ENCODE measurements around the gene TNFAIP8.

TNFAIP8 gene

DNA sequence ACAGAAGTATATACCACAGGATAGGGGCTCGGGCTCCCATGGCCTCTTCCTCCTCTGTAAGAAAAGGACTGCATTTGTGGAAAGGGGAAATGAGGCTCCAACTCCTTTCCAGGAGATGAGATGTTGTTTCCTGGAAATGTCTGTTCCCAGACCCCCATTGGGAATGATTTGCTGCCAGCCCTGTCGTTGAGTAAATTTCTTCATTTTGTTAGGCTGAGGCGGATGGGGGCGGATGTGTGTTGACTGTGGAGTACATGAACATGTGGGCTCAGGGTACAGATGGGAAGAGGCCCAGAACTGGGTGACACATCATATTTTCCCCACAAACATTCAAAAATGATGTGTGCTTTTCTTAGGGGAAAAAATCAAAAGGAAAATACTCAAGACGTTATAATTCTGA is 28.8 kb upstream of the TNFAIP8 start:
- DNase-seq = no peak

DNA sequence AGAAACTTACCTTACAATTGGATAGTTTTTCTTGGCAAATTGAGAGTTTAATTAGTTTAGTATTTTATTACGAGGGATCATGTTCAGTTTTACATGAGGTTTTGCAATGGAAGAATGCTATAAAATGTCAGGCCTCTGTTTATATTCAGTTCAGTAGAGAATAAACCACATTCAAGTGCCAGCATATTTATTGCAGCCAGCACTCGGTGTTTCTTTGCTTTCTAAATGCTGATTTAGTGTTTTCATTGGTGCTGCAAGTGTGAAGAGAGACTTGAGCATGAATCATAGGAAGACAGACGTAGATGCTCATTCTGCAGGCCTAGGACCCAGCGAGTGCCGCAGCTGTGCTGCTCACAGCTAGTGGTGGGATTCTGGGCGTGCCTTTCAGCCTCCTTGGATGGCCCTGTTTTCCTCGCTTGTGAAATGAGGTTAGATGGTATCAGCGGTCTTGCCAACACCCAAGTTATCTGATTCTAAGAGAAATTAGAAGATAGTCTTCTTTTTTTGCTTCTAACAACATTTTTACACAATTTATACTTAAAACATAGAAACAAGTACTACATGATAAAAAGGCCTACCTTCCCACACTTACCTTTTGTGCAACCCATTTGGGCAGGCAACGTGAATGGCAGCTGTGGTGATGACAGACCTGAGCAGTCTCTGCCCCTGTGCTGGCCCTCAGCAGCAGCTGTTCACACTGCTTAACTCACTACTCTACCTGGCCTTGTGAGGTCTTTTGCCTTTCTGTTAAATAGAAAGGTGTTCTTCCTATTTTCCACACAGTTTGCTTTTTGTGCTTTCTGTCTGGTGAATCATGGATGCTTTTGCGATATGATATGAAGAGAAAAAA is 26.8 kb upstream of the TNFAIP8 start:
- no peak for DNase-seq

DNA sequence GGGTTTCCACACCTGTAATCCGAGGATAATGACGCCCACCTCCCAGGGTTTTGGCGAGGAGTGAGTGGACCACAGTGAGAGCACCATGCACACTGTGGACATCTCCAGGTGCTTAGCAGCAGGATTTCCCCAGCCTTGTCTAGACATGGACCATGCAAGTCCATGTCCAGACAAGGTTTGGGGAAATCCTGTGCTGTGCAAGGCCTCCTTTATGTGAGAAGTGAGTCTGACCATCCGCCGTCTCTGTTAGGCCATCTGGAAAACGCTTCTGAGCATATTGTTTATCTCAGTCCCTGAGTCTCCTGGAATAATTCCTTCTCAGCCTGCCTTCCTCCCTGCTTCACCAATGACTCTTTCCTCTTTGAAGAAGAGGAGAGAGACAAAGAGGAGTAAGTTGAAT is 26.2 kb upstream of the TNFAIP8 start:
- no peak for DNase-seq

DNA sequence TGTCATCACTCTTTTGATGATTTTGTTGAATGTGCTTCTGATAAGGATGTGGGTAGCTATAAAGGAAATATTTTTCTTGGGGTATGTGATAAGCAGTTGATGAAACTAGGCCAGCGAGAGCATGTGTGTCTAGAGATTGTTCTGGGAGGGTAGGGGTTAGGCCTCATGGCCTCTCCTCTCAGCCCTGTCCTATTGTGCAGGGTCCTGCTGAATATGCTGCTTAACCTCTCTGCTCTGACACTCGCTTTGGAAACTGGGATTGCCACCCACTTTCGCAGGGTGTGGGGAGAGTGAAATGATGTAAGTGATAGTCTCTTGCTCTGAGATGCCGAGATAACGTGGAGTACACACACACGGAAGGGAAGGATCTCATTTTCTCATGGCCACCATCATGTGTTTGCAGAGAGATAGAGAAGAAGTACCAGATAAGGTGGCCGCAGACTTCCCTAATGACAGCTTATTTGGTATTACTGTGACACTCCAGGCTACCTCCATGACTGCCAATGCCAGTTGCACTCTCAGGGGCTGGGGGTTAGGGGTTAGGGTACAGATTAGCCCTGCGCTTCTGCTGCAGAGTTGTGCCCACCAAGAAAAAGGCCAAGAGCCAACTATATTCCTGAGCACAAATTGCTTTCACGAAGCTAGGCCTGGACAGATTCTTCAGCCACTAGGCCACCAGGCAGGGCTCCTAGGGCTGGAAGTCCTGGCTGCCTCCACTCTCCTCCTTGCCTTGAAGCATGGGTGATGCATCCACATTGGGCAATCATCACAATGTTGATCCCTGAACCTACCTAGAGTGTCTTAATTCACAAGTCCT is 25.2 kb upstream of the TNFAIP8 start:
- DNase-seq = no peak

DNA sequence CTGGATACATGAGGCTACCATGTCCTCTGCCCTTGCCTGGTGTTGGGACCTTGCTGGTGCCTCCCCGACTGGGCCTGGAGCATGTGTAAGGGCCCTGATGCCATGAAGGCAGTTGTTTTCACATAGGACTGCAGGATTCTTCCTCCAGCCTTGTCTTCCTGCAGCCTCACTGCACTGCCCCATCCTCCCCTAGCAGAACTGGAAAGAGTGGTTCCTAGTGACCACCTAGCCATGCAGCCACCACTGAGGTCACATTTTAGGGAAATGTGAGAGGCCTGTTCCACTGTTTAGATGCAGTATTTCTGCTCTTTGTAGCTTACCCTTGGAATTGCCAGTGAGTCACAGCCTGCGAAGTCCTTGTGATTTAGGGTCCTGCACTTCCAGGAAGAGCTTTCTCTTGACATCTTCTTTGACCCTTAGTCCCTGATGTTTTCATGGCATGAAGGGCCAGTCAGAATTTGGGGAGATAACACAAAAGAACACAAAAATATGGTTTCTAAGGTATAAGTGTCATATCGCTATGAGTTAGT is 24.2 kb upstream of the TNFAIP8 start:
- no peak for DNase-seq

DNA sequence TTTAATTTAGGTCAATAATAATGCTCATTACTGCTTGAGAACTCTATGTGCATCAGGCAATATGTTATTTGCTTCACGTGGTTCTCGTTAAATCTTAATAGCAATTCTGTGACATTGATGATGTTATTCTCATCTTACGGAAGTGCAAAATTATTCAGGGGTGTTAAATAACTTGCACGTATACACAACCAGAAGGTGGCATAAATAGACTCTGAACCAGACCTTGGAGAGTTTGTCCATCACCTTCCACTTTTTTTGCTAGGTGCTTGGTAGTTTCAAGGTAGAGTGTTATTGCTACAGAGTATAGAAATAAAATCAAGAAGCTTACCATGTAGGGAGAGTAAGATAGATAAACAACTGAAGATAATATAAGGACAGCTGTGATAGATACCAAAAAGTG is 23.6 kb upstream of the TNFAIP8 start:
- no peak for DNase-seq

DNA sequence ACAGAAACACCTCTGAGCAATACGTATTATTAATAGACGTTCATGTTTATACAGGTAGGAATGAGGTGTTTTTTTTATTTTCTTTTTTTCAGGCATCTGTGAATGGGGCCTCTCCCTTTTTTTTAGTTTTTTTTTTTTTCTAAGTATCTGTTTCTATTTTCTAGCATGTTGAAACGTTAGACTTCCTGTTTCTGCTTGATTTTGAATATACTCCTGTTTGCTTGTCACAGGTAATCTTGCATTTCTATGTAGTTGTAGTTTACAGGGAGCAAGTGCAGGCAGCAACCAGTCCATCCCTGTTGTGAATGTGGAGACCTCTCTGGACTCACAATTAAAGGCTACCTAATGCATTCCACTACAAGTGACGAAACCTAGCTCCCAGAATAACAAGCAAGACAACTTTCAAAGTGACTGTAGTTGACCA is 22.8 kb upstream of the TNFAIP8 start:
- DNase-seq = no peak

DNA sequence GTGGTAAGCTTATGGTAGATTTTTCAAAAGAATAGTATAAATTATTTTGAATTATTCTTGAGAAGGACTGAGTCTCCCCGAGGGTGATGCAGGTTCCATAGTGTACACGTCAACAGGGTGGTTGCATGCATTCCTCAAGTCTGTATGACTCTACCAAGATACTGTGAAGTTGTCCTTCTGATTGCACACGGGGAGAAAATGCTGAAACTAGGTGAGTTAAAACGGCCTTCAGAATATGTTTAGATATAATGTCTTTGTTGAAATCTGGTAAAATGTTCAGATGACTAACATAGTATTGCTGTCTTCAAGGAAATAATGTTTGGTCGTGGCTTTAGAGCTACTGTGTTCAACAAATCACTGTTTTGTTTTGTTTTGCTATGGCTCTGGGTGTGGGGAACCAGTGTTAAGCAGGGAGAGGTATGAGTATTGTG is 22.4 kb upstream of the TNFAIP8 start:
- no peak for DNase-seq

DNA sequence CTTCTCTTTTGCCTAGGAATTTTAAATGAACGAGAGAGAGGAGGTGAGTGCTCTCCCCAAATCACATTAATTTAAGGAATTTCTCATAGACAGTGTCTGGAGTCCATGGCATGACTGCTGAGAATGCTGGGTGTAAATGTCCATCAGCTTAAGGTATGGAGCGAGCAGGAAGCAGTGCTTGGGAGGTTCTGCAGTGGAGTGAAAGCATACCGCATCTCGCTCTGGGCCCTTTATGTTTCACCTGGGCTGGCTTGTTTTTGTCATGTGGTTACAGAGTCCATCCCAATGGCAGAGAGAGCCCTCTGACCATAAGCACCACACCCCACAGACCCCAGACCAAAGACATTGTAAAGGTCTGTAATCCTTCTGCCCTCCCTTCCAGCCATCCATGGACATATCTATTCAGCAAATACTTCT is 20.6 kb upstream of the TNFAIP8 start:
- DNase-seq = no peak

DNA sequence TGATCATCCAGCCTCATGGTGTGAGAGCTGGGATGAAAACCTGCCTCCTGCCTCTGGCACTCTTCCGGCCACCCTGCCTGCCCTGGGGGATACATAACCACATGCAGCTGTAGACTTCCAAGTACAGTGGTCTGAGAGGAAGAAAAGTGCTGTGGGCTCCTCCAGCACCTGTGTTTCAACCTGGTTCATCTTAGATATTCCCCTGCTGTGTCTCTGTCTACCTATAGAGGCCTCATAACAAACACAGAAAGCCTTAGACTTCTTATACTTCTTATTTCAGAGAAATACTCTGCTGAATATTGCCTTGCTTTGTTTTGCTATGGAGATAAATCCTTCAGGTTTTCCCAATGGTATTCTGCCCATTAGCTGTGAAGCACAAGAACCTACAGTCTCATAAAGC is 19.6 kb upstream of the TNFAIP8 start:
- DNase-seq = no peak

DNA sequence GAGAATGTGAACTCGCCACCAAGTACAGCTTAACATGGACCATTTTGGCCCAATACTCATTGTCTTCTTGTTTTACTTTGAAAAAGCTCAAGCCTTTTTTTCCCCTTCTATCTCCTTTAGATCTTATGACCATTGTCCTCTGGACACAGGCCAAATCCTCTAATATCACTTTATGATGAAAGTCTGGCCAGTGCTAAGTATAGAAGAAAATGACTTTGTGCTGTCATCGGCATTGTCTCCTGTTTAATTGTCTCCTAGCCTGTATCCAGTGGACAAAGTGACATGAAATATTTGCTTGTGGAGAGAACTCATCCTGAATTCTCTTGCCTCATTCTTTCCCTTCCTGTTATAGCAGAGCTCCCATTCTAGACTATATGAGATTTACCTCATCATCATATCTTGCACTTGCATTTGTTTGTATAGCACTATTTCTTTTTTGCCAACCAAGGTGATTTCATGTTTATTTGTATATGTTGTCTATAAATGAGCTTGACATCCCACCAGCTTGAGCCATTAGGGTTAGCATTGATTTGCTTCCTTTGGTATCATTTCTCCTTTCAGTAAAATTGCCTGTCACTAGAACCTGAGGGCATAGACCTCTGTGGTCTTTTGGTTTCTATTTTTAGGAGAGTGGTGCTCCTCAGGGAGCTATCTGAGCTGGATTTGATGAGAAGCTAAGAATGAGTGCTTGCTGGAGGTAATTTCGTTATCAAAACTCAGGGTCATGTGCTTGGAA is 18.8 kb upstream of the TNFAIP8 start:
- no peak for DNase-seq

DNA sequence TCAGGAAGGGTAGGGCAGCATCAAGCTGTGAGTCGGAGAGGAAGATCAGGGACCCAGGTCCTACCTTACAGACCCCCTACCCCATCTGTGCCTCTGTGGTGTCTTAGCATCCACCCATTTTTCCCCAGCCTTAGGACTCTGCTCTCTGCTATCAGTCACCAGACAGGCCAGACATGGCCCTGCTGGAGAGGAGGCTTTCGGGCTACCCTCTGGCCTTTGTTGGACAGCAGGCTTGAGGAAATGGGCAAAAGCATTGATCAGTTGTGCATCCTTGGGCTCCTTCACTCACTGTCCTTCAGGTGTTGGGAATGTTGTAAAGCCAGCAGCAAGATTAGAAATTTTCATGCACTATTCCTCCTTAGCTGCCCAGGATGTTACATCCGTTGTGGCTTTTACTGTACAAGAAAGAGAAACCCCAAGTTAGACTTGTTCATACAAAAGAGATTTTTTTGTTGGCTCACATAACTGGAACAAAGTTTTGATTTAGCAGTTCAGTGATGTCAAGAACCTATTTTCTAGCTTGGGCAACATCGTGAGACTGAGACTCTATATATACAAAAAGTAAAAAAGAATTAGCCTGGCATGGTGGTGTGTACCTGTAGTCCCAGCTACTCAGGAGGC is 17.4 kb upstream of the TNFAIP8 start:
- no peak for DNase-seq

DNA sequence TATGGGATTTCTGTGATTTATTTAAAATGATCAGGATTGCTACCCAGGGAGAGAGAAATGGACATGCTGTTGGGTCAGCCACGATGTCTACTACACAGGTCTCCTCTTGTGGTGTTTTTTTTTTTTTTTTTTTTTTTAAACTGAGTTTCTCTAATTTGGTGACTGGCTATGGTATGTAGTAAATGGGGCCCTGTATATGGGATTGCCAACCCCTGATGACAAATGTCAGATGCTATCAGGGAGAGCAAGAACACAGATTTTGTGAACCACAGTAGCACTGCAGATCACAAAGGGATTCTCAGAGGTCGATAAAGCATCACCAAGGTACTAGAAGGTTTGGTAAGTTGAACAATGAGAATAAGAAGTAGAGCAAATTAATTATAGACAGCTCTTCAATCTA is 16.5 kb upstream of the TNFAIP8 start:
- no peak for DNase-seq

DNA sequence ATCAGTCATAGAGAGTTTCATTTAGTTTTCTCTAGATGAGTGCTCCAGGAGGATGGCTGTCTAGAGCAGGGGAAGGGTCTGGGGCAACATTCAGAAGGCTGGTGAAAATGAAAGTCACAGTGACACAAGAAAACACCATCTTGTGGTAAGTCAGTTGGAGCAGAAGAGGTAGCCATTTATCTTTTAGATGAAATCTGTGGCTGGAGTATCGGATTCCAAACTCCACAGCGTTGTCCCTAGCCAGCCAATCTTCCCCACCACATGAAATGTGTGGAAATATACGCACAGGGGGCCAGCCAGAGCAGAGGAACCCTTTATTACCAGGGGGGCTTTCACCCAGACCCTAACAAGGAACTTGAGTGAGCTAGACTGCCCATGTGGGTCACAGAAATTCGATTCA is 15.9 kb upstream of the TNFAIP8 start:
- no peak for DNase-seq

DNA sequence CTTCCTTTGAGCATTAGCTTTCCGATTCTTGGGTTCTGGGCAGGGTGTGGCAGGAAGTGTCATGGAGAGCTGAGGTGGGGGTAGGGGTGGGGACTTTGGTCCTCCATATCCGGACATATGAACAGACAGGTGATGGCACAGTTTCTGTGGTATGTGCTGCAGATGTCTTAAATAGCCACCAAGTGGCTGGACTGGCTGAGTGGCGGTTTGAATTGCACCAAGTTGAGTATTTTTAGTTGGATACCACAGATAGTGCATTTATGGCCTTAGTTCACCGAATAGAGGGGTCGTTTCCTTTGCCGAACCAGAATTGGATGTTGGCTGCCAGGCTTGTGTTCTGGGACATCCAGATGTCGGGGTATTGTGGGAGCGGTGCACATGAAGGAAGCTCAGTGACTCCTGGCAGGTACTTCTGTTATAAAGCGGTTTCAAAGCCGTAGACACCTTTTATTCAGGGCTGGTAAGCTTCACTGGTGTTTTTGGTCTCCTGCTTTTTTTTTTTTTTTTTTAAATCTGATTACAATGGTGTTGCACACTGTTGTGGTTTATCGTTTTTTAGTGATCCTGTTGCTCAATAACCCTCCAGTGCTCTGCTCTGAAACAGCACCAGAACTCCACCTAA is 15.1 kb upstream of the TNFAIP8 start:
- no peak for DNase-seq

DNA sequence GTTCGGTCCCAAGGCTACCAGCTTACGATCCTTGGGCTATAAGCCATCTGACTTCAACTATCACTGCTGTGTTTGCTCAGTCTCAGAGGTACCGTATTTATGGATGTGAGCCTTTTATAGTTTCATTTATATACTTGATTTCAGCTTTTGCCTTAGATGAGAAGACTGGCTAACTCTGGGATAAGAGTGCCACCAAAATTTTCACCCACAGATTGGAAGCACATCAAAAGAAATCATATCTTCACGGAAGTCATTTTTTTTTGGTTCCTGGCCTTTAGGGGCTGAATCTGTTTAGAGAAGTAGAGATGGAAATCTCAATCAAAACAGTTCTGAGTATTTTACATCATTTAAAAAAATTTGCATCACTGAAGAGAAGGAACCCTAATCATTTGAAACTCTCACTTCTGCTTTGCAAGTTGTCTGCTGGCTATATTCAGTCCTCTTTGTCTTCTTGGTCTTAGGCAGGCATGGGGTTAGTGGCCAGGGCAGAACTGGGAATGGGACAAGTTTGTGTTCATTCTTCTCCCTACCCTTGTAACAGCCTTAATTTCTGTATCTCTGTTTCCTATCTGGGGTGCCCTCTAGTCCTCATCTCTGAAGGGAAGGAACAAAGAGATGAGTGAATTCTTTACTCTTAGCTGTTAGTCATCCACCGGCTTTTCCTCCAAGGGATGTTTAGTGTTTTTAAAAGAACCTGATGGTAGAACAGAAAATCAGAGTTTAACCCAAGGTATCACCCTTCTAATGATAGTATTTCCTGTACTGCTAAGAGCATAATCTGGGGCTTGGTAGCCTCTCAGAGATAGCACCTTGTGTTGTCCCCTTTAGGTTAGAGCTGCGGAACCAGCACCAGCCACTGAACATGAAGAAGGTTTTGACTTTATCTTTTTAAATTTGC is 14.1 kb upstream of the TNFAIP8 start:
- DNase-seq = no peak

DNA sequence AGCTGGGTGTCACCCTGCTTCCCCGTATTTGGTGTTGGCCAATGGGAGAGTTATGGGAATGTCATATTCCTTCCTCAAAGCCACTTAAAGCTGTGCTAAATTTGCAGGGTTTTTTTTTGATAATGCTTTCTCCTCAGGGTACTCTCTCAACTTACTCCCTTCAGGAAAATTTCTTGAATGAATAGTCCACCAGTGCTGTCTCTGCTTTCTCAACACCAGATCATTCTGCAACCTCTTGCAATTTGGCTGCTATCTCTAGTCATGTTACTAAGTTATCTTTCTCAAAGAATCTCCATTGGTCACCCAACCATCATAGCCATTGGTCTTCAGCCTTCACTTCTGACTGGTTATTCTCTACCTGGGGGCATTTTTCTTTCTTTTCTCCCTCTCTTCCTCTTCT is 13.4 kb upstream of the TNFAIP8 start:
- no peak for DNase-seq

DNA sequence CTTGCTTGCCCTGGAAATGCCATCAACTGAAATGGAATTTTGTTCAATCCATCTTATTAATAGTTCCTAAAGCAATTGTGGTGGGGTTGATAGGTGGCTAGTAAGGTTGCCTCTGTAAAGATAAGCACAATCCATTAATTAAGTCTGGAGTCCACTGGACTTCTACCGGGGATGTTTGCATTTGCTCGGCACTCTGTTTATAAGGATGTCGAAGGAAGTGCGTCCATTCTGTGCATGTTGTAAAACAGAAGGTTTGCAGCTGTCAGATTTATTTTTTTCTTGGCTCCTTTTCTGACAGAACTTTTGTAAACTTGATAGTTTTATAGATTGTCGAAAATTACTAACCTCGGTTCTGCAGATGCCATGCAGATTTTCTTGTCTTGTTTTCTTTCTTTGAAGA is 12.8 kb upstream of the TNFAIP8 start:
- no peak for DNase-seq

DNA sequence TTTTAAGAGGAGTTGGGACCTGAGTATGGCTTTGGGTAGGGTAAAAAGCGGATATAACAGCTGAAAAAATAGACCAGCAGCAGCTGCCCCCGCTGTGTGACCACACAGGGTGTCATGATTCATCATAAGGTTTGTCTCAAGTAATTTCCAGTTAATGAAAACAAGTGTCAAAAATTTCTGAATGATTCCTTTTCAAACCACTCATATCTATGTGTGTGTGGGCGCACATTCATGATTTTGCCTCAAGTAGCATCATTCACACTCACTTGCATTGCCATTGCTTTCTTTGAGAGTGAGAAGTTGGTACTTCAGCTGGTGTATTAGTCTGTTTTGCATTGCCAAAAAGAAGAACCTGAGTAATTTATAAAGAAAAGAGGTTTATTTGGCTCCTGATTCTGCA is 12.1 kb upstream of the TNFAIP8 start:
- no peak for DNase-seq

DNA sequence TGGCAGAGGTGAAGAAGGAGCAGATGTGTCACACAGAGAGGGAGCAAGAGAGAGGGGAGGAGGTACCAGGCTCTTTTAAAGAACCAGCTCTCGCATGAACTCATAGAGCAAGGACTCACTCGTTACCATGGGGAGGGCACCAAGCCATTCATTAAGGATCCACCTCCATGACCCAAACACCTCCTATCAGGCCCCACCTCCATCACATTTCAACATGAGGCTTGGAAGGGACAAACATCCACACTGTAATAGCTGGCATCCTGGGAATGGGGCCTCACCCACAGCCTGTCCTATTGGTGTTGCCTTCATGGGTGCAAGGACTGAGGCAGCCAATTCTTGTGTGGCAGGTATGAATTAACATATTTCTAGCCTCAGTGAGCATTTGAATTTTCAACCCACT is 11.6 kb upstream of the TNFAIP8 start:
- DNase-seq = no peak

DNA sequence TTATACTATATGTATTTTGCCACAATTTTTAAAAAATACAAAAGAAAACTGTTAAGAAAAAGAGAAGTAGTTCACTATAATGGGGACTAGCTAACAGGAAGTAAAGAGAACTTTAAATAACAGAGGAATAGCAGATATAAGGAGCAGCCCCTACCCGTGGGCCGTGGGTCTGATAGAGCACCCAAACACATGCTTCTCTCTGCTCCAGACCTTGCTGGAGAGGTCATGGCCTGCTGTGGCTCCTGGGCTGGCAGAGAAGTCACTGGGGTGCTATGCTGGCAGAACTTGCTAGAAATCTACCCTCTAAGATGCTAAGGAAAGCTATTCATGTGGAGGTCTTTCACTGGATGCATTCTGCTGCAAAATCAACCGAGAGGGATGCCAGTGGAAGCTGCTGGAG is 10.0 kb upstream of the TNFAIP8 start:
- no peak for DNase-seq
